ENCODE measurements around the gene GREB1L. TPM values are rescaled to one million over a fixed set of nuclear protein-coding genes. Genes with fewer than 3 reads are reported as not detected.

Gene GREB1L
- total RNA-seq, 1 experiment from 2014 or later = 75.4 TPM

GRCh38 chr18:21194871-21195771 lies 46.9 kb upstream of the GREB1L start:
- no peak overlapping the region for H3K4me3 ChIP-seq (ENCODE audit: low read depth, low read length)
- Mint-ChIP-seq H3K27me3 (ENCODE audit: insufficient read depth, unreplicated experiment) (no peaks in the 10 kb centered on the region), H3K4me3 (ENCODE audit: unreplicated experiment) (no peak overlapping the region), H3K9me3 (ENCODE audit: unreplicated experiment) (no peaks in the 10 kb centered on the region), H3K4me1 (ENCODE audit: low read depth, unreplicated experiment) (peaks cover 13% of the 10 kb centered on the region), H3K36me3 (ENCODE audit: insufficient read depth, unreplicated experiment) (no peaks in the 10 kb centered on the region), H3K27ac (ENCODE audit: unreplicated experiment) (no peak overlapping the region)
- POLR2A ChIA-PET = no interaction called here
- CTCF ChIA-PET = interaction anchor here (0.6 to 2.1 kb wide), 7 partner anchors 83 to 1017 kb away, joined by 3 to 11 read pairs (median 5); partner anchors contain the start of genes ESCO1 and ROCK1
- H3K36me3 ChIP-seq (ENCODE audit: control insufficient read depth, insufficient read depth, low read length) = no peaks in the 10 kb centered on the region
- peak; percentile 45 to 59 for TF ChIP-seq CTCF (IDR thresholded peaks at IDR 0.05; ENCODE audit: insufficient read depth in 1 of 2, low read depth in 1 of 2, low read length in 1 of 2, severe bottlenecking in 1 of 2, unreplicated experiment in 1 of 2)
- H3K27me3 ChIP-seq (replicated peaks; ENCODE audit: control insufficient read depth, insufficient read depth, low read length) = no peaks in the 10 kb centered on the region
- H3K4me1 ChIP-seq = no peaks in the 10 kb centered on the region
- BruUV-seq (replicated peaks) = no TSS peak
- no peaks in the 10 kb centered on the region for H3K9me3 ChIP-seq
- no peak for DNase-seq
- intact Hi-C loops (cut with micrococcal nuclease; ENCODE audit: unreplicated experiment) = loop anchor here (1.0 to 10.0 kb wide), 6 partner anchors 50 to 406 kb away; partner anchors contain the start of genes ESCO1 and GREB1L

- no peak overlapping the region for H3K27ac Mint-ChIP-seq (ENCODE audit: unreplicated experiment)
- intact Hi-C loops (cut with micrococcal nuclease; ENCODE audit: unreplicated experiment) = loop anchor here (5.0 to 10.0 kb wide), 3 partner anchors 48 to 136 kb away; partner anchors contain the start of gene GREB1L
- no peak overlapping the region for H3K4me3 Mint-ChIP-seq (ENCODE audit: unreplicated experiment)
Measured at GRCh38 chr18:21196426-21196825, 45.6 kb upstream of the GREB1L start.

More at GRCh38 chr18:21196426-21196825, 45.6 kb upstream of the GREB1L start:
- Mint-ChIP-seq H3K4me1 (ENCODE audit: low read depth, unreplicated experiment) (peaks cover 11% of the 10 kb centered on the region), H3K27me3 (ENCODE audit: insufficient read depth, unreplicated experiment) (no peaks in the 10 kb centered on the region), H3K36me3 (ENCODE audit: insufficient read depth, unreplicated experiment) (no peaks in the 10 kb centered on the region), H3K9me3 (ENCODE audit: unreplicated experiment) (no peaks in the 10 kb centered on the region)
- no peak for DNase-seq
- no peaks in the 10 kb centered on the region for H3K27me3 ChIP-seq (replicated peaks; ENCODE audit: control insufficient read depth, insufficient read depth, low read length)
- CTCF ChIA-PET = interaction anchor here (2.1 kb wide), 1 partner anchor 404 kb away, joined by 7 read pairs; the partner anchor contains the start of gene ESCO1
- no peak for TF ChIP-seq CTCF (IDR thresholded peaks at IDR 0.05; ENCODE audit: insufficient read depth in 1 of 2, low read depth in 1 of 2, low read length in 1 of 2, severe bottlenecking in 1 of 2, unreplicated experiment in 1 of 2)
- H3K4me3 ChIP-seq (ENCODE audit: low read depth, low read length) = no peak overlapping the region
- no peaks in the 10 kb centered on the region for H3K36me3 ChIP-seq (ENCODE audit: control insufficient read depth, insufficient read depth, low read length)
- BruUV-seq (replicated peaks) = no TSS peak
- no peaks in the 10 kb centered on the region for H3K9me3 ChIP-seq
- POLR2A ChIA-PET = no interaction called here
- no peaks in the 10 kb centered on the region for H3K4me1 ChIP-seq

All from Caco-2 (cell line).